Hippocampal formation (tissue), 2 donors: ENCODE data around the gene CCDC78.
A peak's percentile ranks its signal among the peaks of the same experiment; 100 is the strongest.
"Not testable (repeated sequence)": the region's sequence is repeated elsewhere in the genome, so short reads cannot be mapped to it uniquely, and the experiment has no call there.

Source experiments
- DNase-seq, 2 donors: peaks; one replicate each; lab custom pipeline; 2025; lab: John Stamatoyannopoulos, UW

Gene CCDC78

DNA sequence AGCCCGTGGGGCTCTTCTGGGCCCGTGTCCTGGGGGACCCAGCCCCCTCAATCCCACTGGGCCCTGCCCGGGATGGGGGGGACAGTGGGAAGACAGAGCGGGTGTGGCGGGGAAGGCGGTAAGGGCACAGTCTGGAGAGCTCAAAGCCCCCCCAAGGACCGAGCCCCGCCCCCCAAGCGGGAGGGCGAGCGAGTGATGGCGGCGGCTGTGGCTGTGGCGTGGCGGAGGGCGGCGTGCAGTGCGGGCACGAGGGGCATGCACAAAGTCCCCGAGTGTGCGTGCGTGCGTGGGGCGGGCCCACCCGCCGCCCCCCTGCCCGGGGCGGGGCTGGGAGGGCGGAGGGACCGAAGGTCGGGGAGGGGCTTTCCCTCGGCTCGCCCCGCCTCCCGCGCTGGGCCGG is 32.5 kb downstream of the CCDC78 start:
- no peak for DNase-seq

- no peak for DNase-seq
Measured at GRCh38 chr16:693364-693763, 32.9 kb downstream of the CCDC78 start.

DNA sequence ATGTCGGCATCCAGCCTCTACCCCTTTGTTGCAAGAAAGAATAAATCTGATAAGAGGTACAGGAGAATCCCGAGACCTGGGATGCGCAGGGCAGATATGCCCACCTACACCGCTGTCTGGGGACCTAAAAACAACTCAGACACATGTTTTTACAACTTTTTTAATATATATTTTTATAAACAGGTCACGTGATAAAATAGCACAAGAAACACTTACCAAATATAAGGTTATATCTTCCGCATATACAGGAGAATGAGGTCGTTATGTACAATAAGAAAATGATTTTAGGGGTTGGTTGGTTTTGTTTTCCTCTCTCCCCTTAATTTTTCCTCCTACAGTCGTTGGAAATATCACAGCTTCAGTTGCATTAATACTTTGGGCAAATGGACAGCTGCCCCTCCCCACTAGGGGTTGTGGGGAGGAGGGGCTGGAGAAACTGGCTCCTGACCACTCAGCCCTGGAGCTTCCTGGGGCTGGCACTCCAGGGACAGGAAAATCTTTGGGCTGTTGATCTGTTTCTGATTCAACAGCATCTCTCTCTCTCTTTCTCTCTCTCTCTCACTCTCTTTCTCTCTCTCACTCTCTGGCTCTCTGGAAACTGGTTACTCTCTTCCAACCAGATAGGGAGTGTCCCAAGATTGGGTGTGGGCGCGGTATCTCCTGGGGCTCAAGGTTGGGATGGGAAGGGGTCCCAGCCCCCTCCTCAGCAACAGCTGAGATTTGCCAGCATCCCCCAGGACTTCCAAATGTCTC is 33.7 kb downstream of the CCDC78 start:
- DNase-seq: no peak

DNA sequence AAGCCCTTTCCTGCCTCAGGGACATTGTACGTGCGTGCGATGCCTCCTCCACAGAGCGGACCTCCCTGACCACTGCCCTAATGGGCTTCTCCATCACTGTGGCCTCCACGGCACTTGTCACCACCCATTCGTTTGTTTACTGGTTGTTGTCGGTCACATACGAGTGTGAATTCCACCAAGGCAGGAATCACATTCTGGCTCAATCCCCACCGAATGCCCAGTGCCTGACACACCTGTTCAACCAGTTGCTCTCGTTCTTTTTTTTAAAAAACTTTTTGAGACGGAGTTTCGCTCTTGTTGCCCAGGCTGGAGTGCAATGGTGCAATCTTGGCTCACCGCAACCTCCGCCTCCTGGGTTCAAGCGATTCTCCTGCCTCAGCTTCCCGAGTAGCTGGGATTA is 35.0 kb downstream of the CCDC78 start:
- DNase-seq: not testable (repeated sequence)

DNA sequence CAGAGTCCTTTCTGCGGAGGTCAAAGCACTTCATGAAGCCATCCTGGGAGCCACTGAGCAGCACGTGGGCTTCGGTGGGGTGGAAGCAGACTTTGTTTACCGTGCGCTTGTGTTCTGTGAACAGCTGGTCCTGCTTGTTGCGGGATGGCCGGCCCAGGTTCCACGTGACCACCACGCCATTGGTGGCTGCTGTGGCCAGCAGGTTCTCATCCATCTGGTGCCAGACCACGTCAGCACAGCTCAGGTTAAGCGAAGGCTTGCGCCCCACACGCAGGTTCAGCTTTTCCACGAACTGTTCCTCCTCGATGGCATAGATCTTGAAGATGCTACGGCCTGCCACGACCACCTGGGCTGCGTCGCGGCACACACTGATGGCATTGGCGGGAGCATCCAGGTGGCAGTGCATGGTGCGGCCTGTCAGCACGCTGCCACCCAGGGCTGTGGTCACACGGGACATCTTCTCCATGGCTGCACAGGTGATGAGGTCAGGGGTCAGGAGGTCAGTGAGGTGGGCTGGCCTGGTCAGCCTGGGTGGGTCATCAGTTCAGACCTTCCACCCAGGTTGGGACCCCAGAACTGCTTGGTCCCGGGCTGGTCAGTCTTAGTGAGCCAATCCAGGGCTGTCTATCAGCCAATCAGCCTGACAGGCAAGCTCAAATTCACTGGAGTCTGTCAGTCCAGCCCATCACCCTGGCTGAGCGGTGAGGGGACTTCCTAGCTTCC is 36.9 kb downstream of the CCDC78 start:
- DNase-seq: no peak

GRCh38 chr16:687499-687898 is 38.7 kb downstream of the CCDC78 start:
- no peak for DNase-seq

GRCh38 chr16:686459-687260 is 39.6 kb downstream of the CCDC78 start:
- DNase-seq: no peak

DNA sequence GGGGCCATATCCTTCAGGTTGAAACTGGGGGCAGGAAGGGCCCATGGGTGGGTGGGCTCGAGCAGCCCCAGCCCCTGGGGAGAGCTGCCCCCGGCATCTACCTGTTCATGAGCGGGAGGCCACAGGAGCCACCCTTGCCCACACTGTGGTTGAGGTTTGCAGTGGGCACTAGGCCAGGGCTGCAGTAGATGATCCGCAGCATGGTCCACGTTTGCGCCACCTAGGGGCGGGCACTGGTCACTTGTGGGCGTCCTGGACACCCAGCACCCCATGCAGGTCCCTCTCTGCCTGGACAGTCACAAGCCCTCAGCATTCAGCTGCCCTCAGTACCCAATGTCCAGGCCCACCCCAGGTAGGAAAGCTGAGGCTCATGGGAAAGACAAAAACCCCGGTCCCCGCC is 40.3 kb downstream of the CCDC78 start:
- DNase-seq: no peak

- DNase-seq: no peak
Measured at GRCh38 chr16:684961-685696, 41.1 kb downstream of the CCDC78 start.

GRCh38 chr16:684071-684794 is 42.0 kb downstream of the CCDC78 start, which contains the start of gene JMJD8:
Gene JMJD8, minus strand, starts transcription at chr16:684334. Its CDS starts 15 bp downstream, at chr16:684319.
- peak; percentile 89 to 93 for DNase-seq

GRCh38 chr16:683396-684070 is 42.7 kb downstream of the CCDC78 start:
- DNase-seq: no peak

GRCh38 chr16:682493-683395 is 43.5 kb downstream of the CCDC78 start:
- DNase-seq: no peak

DNA sequence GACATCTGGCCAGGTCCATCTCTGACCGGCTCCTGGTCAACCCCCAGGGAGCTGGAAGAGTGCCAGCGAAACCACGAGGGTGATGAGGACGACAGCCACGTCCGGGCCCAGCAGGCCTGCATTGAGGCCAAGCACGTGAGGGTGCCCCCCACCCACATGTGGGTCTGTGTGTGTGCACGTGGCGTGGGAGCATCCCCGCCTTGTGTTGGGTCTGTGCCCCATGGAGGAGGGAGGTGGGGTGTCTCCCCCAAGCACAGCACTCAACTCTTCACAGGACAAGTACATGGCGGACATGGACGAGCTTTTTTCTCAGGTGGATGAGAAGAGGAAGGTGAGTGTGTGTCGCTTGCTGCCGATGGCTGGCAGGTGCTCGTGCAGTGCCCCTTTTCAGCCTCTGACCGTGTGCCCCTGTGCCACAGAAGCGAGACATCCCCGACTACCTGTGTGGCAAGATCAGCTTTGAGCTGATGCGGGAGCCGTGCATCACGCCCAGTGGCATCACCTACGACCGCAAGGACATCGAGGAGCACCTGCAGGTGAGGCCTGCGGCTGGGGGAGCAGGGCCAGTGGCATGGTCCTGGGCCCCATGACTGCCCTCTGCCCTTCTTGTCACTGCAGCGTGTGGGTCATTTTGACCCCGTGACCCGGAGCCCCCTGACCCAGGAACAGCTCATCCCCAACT is 44.4 kb downstream of the CCDC78 start:
- DNase-seq: no peak

DNA sequence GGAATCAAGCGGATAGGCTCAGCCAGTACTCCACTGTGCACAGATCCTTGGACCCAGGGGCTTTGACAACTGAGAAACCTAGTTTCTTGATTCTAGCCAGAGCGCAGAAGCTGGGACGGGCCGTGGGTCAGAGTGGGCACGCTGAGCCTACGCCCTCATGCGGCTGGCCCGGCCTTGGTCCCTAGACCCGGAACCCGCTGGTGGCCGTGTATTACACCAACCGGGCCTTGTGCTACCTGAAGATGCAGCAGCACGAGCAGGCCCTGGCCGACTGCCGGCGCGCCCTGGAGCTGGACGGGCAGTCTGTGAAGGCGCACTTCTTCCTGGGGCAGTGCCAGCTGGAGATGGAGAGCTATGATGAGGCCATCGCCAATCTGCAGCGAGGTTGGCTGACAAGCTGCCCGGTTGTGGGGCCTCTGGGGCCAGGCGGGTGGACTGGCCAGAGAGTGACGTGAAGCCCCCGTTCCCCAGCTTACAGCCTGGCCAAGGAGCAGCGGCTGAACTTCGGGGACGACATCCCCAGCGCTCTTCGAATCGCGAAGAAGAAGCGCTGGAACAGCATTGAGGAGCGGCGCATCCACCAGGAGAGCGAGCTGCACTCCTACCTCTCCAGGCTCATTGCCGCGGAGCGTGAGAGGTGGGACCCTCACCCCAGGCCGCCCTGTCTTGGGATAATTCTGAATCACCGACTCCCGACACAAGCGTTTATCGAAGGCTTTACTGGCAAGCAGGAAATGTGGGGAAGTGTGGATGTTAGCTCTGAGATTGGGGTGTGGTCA is 45.1 kb downstream of the CCDC78 start:
- no peak for DNase-seq

DNA sequence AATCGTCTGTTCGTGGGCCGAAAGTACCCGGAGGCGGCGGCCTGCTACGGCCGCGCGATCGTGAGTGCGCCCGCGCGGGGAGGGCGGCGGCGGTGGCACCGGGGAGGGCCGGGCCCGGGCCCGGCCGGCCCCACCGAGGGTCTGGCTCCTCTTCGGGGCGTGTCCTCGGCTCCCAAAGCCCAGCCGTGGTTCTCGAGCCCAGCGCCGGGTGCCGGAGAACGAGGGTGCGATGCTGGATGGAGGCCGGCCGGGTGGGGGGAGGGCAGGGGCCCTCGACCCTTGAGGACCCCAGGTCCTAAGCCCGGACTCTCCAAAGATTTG is 45.7 kb downstream of the CCDC78 start:
- DNase-seq: no peak

DNA sequence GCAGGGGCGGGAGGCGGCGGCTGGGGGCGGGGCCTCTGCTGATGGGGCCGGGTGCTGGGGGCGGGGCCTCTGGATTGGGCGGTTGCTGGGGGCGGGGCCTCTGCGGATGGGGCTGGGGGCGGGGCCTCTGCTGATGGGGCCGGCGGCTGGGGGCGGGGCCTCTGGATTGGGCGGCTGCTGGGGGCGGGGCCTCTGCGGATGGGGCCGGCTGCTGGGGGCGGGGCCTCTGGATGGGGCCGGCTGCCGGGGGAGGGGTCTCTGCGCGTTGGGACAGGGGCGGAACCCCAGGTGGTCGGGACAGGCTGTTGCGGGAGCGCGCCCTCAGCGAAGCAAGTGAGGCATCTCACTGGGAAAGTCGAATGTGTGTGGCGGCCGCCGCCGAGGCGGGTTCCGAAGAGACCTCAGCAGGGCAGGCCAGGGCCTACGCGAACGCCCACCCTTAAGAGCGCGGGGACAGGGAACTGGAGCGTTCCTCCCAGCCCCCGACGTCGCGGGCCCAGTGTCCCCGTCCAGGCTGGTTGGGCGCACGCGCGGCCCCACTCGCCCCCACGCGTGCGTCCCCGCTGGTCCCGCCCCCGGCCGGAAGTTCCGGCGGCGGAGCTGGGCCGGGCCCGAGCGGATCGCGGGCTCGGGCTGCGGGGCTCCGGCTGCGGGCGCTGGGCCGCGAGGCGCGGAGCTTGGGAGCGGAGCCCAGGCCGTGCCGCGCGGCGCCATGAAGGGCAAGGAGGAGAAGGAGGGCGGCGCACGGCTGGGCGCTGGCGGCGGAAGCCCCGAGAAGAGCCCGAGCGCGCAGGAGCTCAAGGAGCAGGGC is 46.2 kb downstream of the CCDC78 start, which contains the start of gene STUB1:
TSS of gene STUB1 (plus strand) at position 597 of the 811 bp plus-strand sequence. CDS start at position 713, 116 bp downstream.
- peak; percentile 78 to 93 for DNase-seq
